DND-41 (cell line): Measurements from ENCODE around the gene PRF1.

ENCODE experiments used
- CTCF ChIP-seq: IDR thresholded peaks from 2 replicates; pipeline ENCODE4 v1.5.1; 2012; ENCODE audit warnings: borderline replicate concordance, low read length, moderate library complexity, mild to moderate bottlenecking; ENCODE audit not compliant: poor library complexity, severe bottlenecking; ENCODE audit errors: extremely low read depth
- EZH2 ChIP-seq: IDR thresholded peaks from 3 replicates; pipeline ENCODE4 v1.6.1; 2012; ENCODE audit warnings: borderline replicate concordance, low read depth, mild to moderate bottlenecking, moderate library complexity, low read length, inconsistent platforms; ENCODE audit not compliant: severe bottlenecking

GRCh38 chr10:70615784-70616522 lies 13.4 kb upstream of the PRF1 start:
- TF ChIP-seq CTCF: no peak
- TF ChIP-seq EZH2: no peak
